Sciatic nerve (tissue), 2 donors: ENCODE results near the gene ZNF639. TPM values are rescaled to one million over a fixed set of nuclear protein-coding genes. Genes with fewer than 3 reads are reported as not detected.

Experiments
- ATAC-seq: fragments of 200-7000 bp; cut with Tn5 transposase; one replicate; pipeline ENCODE4 v1.9.1; 2020; ENCODE audit warnings: mild to moderate bottlenecking, moderate library complexity
- DNase-seq: peaks from one replicate; pipeline ENCODE4 v3.0.0-alpha.2; 2020; ENCODE audit warnings: low spot score
- intact Hi-C: fragments of 100-400 bp; cut with DNase I; formaldehyde crosslinking; loops from one replicate; pipeline ENCODE4 v1.14.2; 2022
- total RNA-seq: library from RNA; stranded (reverse); fragmentation: NEBNext Ultra II Directional; extraction: Animal tissue kit (Norgen Biotek cat#: 25700); gene quantifications from one replicate; pipeline ENCODE4 v1.2.1, GENCODE V29; 2021
- donor health status: DM: no; HTN: no; CAD: no.
- donor health status: DM: no; HTN: no; CAD: no.

The ZNF639 gene
- total RNA-seq, 1 donor from 2014 or later: 32.3 TPM

DNA sequence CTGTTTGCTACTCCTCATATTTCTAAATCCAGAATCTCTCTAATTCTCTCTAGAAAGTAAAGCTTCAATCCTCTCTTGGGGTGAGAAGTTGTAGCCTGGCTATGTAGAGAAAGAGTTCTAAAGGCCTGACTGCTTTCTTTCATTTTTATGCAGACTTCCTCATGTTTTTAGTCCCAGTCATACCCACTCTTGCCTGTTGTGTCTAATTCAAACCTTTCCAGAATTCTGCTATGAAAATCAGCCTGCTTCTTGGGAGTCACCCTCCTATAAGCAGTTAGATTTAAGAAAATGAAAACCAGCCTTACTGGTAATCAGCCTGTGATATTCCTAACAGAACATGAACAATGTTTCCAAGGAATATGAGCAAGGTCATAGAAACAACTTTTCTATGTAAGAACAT lies 14.8 kb upstream of the ZNF639 start:
- intact Hi-C loops: no loop called here
- DNase-seq (no peak), ATAC-seq (no peak)

- intact Hi-C loops: loop anchor here (10.0 kb wide), 1 partner anchor 165 kb away; the partner anchor contains the start of gene PIK3CA
- no peak for ATAC-seq
- no peak for DNase-seq
Observed at GRCh38 chr3:179309225-179310078, 13.4 kb upstream of the ZNF639 start.

DNA sequence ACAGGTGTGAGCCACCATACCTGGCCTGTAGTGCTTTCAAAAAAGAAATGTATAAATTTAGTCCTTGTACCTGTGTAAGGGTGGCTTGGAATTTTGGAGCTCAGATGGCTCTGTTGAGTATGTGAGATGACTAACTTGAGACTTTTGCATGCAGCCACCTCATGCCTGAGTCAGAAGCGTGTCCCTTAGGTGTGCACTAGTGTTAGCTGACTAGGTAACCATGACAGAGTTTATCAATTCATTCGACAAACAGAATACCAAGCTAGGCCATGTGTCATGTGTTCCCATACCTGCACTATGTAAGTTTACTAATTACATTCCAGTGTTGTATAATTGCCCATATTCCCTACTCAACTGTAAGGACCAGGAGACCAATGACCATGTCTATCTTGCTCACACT lies 4.0 kb upstream of the ZNF639 start:
- intact Hi-C loops: loop anchor here (5.0 to 10.0 kb wide), 2 partner anchors 174 to 302 kb away; partner anchors contain the start of gene PIK3CA

GRCh38 chr3:179321668-179322285 lies 1.1 kb upstream of the ZNF639 start:
- DNase-seq (no peak), ATAC-seq (peak; percentile 64)
- intact Hi-C loops: no loop called here

More for the DNA sequence above, 4.0 kb upstream of the ZNF639 start:
- no peak for ATAC-seq
- DNase-seq: no peak

DNA sequence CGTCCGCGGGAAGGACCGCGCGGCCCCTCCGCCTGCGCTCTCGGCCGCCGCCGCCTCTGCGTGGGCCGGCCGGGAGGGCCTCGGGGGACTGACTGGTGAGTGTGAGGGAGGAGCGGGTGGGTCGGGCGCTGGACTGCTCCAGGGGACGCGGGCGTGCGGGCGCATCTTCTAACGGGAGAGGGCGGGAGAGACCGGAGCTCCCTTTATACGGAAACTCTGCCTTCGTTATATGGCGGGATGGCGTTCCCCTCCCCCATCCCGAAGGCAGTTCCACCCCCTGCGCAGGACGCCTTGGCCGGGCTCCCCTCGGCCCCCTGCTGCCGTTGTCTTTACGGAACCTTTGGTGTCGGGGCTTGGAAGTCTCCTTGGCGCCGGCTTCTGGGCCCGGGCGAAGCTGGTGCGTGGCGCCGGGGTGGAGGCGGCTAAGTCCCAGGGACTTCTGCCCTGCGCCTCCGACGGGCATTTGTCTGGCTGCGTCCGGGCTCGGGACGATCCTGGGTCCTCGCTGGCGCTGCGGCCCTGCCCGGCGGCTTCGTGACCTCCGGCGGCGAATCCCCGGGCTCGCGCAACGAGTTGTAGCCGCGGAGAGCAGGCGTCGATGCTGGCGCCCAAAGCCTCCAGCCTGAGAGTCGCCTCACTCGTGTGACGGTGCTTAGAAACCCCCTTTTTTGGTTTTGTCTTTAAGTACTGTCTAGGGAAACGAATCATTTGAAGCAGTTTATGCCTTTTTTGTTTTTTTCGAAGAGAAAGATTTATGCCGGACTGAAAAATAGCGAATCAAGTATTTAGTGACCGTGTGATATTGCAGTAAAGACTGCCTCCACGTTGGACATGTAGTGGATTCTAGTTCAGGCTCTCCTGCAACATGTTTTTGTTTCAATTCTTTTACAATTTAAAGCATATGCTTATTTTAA lies 623 bp downstream of the ZNF639 start:
- intact Hi-C loops: no loop called here
- peak; percentile 87 for DNase-seq
- ATAC-seq: peak; percentile 84

DNA sequence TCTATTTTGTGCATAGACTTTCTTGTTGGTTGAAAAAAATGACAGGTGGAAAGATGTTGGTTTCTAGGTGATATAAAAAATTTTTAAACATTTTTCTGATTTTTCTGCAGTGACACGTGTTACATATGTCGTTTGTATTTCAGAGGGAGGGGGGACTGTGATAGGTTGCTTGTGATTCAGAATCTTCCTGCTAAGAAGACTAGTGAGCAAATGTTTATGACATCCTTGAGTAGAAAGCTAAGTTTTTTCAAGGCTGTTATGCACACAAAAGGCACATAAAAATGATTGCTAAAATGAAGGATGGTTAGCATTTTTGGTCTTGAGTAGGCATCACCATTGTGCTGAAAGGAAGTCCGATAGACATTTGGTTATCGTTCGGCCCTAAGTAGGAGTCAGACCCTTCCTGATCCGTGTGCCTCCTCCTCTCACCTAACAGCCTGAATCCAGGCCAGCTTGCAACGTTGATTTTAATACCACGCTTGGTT lies 1.5 kb downstream of the ZNF639 start:
- intact Hi-C loops: no loop called here
- ATAC-seq (no peak), DNase-seq (no peak)

- intact Hi-C loops: no loop called here
- no peak for DNase-seq
- ATAC-seq: no peak
Observed at GRCh38 chr3:179330438-179330837, 7.6 kb downstream of the ZNF639 start.

DNA sequence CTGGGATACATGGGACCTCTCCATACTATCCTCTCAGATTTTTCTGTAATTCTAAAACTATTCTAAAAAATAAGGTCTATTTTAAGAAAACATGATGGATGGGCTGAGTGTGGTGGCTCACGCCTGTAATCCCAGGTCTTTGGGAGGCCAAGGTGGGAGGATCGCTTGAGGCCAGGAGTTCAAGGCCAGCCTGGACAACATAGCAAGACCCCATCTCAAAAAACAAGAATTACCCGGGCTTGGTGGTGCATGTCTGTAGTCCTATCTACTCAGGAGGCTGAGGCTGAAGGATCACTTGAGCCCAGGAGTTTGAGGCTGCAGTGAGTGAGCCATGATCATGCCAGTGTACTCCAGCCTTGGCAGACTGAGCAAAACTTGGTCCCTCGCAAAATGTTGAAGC lies 9.4 kb downstream of the ZNF639 start:
- intact Hi-C loops: no loop called here
- ATAC-seq (no peak), DNase-seq (no peak)

DNA sequence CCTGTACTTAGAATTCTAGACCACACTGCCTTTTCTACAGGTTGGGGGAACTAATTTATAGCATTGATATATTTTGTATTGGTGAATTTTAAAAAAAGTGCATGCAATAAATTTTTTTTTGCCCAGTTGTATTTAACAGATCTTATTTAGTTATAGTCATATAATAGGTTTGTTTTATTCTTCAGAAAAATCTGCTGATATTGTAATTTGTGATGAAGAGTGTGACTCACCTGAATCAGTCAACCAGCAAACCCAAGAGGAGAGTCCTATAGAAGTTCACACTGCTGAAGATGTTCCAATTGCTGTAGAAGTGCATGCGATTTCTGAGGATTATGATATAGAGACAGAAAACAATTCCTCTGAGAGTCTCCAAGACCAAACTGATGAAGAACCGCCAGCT lies 10.3 kb downstream of the ZNF639 start:
- intact Hi-C loops: no loop called here
- no peak for ATAC-seq
- DNase-seq: no peak

GRCh38 chr3:179336345-179336929 lies 13.6 kb downstream of the ZNF639 start:
- DNase-seq (no peak), ATAC-seq (no peak)
- intact Hi-C loops: no loop called here

DNA sequence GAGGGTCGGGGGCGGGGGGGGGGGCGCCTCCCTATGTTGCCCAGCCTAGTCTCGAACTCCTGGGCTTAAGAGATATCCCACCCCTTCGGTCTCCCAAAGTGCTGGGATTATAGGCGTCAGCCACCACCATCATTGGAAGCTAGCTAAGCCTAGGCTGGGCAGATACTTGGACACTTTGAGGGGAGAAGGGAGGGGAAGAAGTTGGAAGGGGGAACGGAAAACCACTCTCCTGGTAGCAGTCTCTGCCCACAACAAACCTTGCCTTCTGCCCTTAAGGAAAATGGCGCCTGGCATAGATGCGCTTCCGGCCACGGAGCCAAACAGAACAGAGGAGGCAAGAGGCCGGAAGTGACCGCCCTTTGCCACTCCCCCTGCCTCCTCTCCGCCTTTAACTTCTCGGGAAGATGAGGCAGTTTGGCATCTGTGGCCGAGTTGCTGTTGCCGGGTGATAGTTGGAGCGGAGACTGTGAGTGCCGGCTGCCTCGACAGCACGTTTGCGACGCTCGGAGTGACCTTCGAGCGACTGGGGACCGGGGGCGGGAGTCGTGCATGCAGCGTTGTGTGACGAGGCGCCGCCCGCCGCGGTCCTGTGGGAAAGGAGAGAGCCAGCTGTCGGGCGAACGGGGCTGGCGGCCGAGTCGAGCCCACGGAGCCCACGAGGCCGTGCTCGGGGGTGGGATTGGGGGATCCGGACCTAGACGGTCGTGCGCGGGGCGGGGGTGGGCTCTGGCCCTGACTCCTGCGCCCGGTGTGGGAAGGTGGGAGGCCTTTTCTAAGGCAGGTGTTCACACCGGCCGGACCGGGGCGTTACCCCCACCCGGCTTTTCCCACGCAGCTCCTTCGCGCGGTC lies 24.7 kb downstream of the ZNF639 start, which contains the start of gene MFN1:
MFN1 (plus strand) TSS at position 365 of the 850 bp plus-strand sequence. CDS start 1,143 bp downstream, outside the sequence.
- peak; percentile 100 for ATAC-seq
- intact Hi-C loops: no loop called here
- DNase-seq: peak; percentile 96

- ATAC-seq: no peak
- no peak for DNase-seq
- intact Hi-C loops: no loop called here
Observed at GRCh38 chr3:179348325-179349013, 25.6 kb downstream of the ZNF639 start.

GRCh38 chr3:179355996-179356395 lies 33.2 kb downstream of the ZNF639 start:
- DNase-seq (no peak), ATAC-seq (no peak)
- intact Hi-C loops: no loop called here

GRCh38 chr3:179363332-179363731 lies 40.5 kb downstream of the ZNF639 start:
- ATAC-seq (no peak), DNase-seq (no peak)
- intact Hi-C loops: no loop called here

DNA sequence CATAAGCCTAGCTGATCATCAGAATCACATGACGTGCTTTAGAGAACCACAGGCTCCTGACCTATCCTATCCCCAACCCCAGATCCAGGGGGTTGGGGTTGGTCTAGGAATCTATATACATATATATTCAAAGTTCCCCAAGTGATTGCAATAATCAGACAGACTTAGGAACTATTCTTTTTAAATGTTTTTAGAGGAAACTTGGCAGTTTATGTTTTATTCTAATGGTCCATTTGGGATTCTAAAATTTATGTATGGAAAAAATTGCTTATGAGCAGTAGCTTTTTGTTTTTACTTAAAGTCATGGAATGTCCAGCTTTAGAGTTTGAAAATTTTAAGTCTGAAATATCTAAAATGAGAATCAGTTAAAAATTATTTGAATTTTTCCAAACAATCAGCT lies 46.8 kb downstream of the ZNF639 start:
- intact Hi-C loops: no loop called here

DNA sequence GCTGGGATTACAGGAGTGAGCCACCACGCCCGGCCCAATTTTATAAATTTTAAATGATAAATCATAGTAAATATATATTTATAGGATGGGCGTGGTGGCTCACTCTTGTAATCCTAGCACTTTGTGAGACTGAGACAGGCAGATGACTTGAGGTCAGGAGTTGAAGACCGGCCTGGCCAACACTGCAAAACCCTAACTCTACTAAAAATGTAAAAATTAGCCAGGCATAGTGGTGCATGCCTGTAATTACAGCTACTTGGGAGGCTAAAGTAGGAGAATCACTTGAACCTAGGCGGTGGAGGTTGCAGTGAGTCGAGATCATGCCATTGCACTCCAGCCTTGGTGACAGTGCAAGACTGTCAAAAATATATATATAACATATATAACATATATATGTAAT lies 51.1 kb downstream of the ZNF639 start:
- DNase-seq: no peak
- intact Hi-C loops: no loop called here

More for the DNA sequence above, 46.8 kb downstream of the ZNF639 start:
- DNase-seq (no peak), ATAC-seq (no peak)

More for the DNA sequence above, 51.1 kb downstream of the ZNF639 start:
- ATAC-seq: no peak
